HG02981 (cell line): ENCODE results near the gene FAM177B.

ENCODE experiments used
- ATAC-seq: cut with Tn5 transposase; IDR thresholded peaks from one replicate; pipeline ENCODE4 v1.9.1; 2021; ENCODE audit warnings: mild to moderate bottlenecking, moderate library complexity; ENCODE audit not compliant: unreplicated experiment

The FAM177B gene

GRCh38 chr1:222784916-222785315, 47.9 kb downstream of the FAM177B start:
- ATAC-seq = no peak

GRCh38 chr1:222785529-222785928, 48.5 kb downstream of the FAM177B start:
- no peak for ATAC-seq

DNA sequence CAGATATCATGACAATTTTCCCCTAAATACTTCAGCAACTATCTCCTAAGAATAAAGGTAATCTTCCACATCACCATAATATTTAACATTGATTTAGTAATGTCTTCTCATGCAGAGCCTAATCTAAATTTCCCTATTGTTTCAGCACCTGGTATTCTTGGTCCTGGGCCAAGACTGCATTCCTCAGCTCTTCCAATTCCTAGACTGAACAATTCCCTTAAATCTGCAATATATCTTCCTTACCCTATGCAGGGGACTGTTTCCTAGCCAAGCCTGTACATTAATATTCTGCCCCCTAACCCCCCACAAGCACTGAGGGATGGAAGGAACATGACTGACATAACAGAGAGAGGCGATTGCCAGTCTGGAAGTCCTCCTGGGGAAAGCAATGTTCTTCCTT, 49.1 kb downstream of the FAM177B start:
- ATAC-seq = no peak

DNA sequence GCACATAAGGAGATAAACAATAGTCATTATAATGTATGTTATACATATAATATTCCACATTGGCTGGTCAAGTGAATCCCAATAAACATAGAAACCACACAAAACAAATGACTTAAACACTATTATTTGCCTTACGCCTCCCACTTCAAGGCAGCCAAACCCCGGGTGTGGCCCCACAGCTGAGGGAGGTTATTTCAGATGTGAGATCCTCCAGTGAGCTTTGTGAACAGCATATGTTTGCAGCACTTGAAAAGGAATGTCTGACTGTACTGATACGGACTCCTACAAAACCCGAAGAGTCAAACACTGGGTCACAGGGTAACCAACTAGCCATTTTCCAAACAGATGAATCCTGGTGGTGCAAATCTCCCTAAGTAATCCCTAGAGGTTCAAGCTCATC, 50.7 kb downstream of the FAM177B start:
- ATAC-seq = no peak

DNA sequence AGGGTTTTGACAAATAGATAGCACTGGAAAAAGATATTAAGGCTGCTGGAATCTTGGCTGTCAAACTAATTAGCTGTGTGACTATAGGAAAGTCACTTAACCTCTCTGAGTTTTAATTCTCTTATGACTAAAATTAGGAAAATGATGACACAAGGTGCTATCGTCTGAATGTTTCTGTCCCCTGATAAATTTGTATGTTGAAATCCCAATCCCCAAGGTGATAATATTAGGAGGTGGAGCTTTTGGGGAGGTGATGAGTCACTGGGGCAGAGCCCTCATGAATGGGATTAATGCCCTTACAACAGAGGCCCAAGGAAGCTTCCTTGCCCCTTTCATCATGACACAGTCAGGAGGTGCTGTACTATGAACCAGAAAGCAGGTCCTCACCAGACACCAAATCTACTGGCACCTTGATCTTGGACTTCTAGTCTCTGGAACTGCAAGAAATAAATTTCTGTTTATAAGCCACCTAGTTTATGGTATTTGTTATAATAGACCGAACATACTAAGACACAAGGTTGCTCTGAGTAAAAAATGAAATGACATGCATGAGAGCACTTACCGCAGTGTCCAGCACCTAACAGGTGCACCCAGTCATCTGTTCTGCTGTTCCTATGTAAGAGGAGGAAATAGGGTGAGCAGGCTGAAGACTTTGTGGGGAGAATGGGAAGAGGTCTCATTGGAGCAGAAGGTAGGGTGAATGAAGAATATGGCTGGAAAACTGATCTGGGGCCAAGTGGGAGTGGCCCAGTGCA, 51.6 kb downstream of the FAM177B start:
- no peak for ATAC-seq

DNA sequence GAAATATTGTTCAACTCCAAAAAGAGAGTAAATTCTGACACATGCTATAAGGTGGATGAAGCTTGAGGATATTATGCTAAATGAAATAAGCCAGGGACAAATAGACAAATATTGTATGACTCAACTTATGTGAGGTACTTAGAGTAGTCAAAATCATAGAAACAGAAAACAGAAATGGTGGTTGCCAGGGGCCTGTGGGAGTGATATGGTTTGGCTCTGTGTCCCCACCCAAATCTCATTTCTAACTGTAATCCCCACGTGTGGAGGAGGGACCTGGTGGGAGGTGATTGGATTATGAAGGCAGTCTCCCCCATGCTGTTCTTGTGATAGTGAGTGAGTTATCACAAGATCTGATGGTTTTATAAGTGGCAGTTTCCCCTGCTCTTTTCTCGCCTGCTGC, 53.1 kb downstream of the FAM177B start:
- no peak for ATAC-seq

GRCh38 chr1:222790520-222790919, 53.5 kb downstream of the FAM177B start:
- no peak for ATAC-seq

DNA sequence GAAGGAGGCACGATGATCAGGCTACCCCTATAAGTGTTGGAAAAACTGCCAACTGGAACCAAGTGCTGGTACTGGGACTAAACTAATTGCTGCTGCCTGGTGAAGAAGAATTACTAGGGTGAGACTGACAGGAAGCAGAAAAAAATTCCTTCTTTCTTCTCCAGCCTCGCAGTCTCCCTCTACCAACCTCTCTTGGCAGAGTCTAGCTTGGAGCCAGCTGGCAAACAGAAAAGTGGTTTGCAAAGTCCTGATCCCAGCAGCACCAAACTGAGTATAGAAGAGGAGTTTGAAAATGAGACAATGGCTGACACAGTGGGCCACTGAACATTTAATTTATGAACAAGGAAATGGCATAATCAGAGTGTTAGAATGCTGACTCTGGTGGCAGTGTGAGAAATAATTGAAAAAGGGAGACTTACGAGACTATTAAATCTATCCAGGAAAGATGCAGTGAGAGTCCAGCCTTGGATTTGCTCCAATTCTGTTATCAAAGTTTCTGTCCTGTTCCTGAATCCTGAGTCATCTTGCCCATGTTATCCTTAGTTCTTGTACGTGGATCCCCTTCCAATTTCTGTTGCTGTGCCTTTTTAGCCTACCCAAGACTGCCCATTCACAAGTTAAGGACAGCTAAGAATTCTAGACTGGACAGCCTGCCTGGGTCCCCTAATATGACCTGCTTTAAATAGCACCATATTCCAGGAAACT, 54.2 kb downstream of the FAM177B start:
- ATAC-seq = no peak

- ATAC-seq = no peak
These were observed 55.7 kb downstream of the FAM177B start for GRCh38 chr1:222792744-222793143.

GRCh38 chr1:222794656-222795474, 57.9 kb downstream of the FAM177B start:
- ATAC-seq = no peak

DNA sequence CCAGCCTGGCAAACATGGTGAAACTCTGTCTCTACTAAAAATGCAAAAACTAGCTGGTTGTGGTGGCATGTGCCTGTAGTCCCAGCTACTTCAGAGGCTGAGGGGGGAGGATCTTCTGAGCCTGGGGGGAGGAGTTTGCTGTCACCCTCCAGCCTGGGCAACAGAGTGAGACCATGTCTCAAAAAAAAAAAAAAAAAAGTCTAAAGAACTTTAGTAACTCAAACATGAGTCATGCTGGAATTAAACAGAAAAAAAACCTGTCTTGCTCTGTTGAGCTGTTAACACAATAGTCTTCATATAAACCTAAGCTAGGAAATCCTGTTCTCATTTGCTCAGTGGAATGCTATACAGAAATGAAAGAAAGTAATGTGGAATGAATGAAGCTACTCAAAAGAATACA, 61.1 kb downstream of the FAM177B start:
- no peak for ATAC-seq

DNA sequence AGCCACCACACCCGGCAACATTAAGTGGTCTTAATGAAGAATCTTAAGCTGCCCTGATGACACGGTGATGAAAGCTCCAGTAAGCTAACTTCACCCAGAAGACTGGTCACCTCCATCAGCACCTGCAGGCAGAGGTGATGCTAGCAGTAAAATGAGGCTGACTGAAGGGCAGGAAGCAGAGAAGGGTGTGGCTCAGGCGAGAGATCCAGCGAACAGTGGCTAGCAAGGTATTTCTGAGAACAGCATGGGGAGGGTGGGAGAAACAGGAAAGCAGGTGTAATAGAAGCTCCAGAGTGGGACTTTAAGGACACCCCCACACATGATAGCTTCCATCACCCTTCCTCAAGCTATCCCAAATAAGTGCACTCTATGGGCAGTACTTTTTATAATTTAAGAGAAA, 62.0 kb downstream of the FAM177B start:
- ATAC-seq = no peak
